Jurkat, Clone E6-1 (cell line): ENCODE results near the gene ASS1.
A peak's percentile ranks its signal among the peaks of the same experiment; 100 is the strongest.
"Not testable (repeated sequence)": the region's sequence is repeated elsewhere in the genome, so short reads cannot be mapped to it uniquely, and the experiment has no call there.

Experiments used
- DNase-seq: peaks from one replicate; pipeline ENCODE4 v3.0.0-alpha.2; 2011; ENCODE audit warnings: low read depth, low spot score
- H3K4me3 ChIP-seq: 2 replicates; pipeline ENCODE4 v1.5.1; 2011; ENCODE audit warnings: mild to moderate bottlenecking, low read length, control low read depth, moderate library complexity

ASS1 gene

GRCh38 chr9:130431536-130432303, 13.0 kb upstream of the ASS1 start:
- no peak for DNase-seq
- no peak overlapping the region for H3K4me3 ChIP-seq

- DNase-seq, result no peak
- no peak overlapping the region for H3K4me3 ChIP-seq
These were observed 12.4 kb upstream of the ASS1 start for GRCh38 chr9:130432362-130432761.

GRCh38 chr9:130432796-130433167, 12.0 kb upstream of the ASS1 start:
- no peak for DNase-seq
- peak overlapping the region; percentile 31 for H3K4me3 ChIP-seq

- peak; percentile 18 for DNase-seq
- peak overlapping the region; percentile 31 for H3K4me3 ChIP-seq
These were observed 11.4 kb upstream of the ASS1 start for GRCh38 chr9:130433168-130433946.

- DNase-seq, result no peak
- no peak overlapping the region for H3K4me3 ChIP-seq
These were observed 10.9 kb upstream of the ASS1 start for GRCh38 chr9:130433947-130434262.

- not testable (repeated sequence) for H3K4me3 ChIP-seq, DNase-seq
These were observed 10.1 kb upstream of the ASS1 start for GRCh38 chr9:130434656-130435055.

GRCh38 chr9:130437011-130437789, 7.6 kb upstream of the ASS1 start:
- no peak overlapping the region for H3K4me3 ChIP-seq

GRCh38 chr9:130438382-130438981, 6.3 kb upstream of the ASS1 start:
- DNase-seq, result no peak

More at GRCh38 chr9:130437011-130437789, 7.6 kb upstream of the ASS1 start:
- DNase-seq, result no peak

GRCh38 chr9:130441031-130441430, 3.7 kb upstream of the ASS1 start:
- H3K4me3 ChIP-seq, result no peak overlapping the region
- no peak for DNase-seq

More at GRCh38 chr9:130438382-130438981, 6.3 kb upstream of the ASS1 start:
- H3K4me3 ChIP-seq, result no peak overlapping the region

- DNase-seq, result no peak
- H3K4me3 ChIP-seq, result no peak overlapping the region
These were observed 1.9 kb upstream of the ASS1 start for GRCh38 chr9:130442746-130443455.

GRCh38 chr9:130443456-130443801, 1.3 kb upstream of the ASS1 start:
- no peak overlapping the region for H3K4me3 ChIP-seq
- no peak for DNase-seq

- no peak for DNase-seq
- no peak overlapping the region for H3K4me3 ChIP-seq
These were observed 795 bp upstream of the ASS1 start for GRCh38 chr9:130443840-130444492.

- H3K4me3 ChIP-seq, result peak overlapping the region; percentile 48
- DNase-seq, result no peak
These were observed 665 bp downstream of the ASS1 start for GRCh38 chr9:130445268-130445983.

- H3K4me3 ChIP-seq, result no peak overlapping the region
- no peak for DNase-seq
These were observed 1.5 kb downstream of the ASS1 start for GRCh38 chr9:130446101-130446861.

- no peak overlapping the region for H3K4me3 ChIP-seq
- no peak for DNase-seq
These were observed 2.5 kb downstream of the ASS1 start for GRCh38 chr9:130447193-130447816.

- peak; percentile 35 for DNase-seq
- H3K4me3 ChIP-seq, result no peak overlapping the region
These were observed 3.4 kb downstream of the ASS1 start for GRCh38 chr9:130448035-130448624.
